Hepatocyte (in vitro differentiated cells): ENCODE data around the gene CPOX.

ENCODE experiments used
- EZH2 ChIP-seq: fragments of 200-600 bp; sonication (generic); IDR thresholded peaks from 2 replicates; pipeline ENCODE4 v1.6.1; 2016; ENCODE audit warnings: antibody characterized with exemption, mild to moderate bottlenecking, borderline replicate concordance
- EZH2phosphoT487 ChIP-seq: fragments of 200-600 bp; sonication (generic); IDR thresholded peaks from one replicate; pipeline ENCODE4 v1.6.1; 2018; ENCODE audit warnings: antibody characterized with exemption, mild to moderate bottlenecking, low read depth, moderate library complexity; ENCODE audit not compliant: unreplicated experiment, severe bottlenecking
- TF ChIP-seq, protein P1 (sequence below): fragments of 200-600 bp; sonication (generic); IDR thresholded peaks from 2 replicates; pipeline ENCODE4 v1.5.1; 2016; ENCODE audit warnings: antibody characterized with exemption, mild to moderate bottlenecking; ENCODE audit not compliant: poor library complexity

DNA sequence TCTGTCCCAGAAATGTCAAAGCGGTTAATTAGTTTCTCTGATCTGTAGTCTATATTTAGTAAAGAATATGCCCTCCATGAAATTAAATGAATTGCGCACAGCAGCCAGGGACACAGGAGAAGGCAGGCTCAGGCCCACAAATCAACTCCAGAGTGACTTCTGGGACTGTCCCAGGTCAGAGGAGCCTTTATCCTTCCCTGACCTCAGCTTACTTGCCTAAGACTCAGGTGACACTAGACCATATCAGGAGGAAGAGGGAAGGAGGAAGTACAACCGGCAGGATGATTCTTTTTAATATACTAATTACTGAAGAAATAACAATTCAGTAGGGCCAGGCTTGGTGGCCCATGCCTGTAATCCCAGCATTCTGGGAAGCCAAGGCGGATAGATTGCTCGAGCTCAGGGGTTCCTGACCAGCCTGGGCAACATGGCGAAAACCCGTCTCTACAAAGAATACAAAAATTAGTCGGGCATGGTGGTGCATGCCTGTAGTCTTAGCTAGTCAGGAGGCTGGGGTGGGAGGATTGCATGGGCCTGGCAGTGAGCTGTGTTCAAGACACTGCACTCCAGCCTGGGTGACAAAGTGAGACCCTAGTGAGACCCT, 63.5 kb downstream of the CPOX start:
- TF ChIP-seq EZH2 (no peak), EZH2phosphoT487 (no peak)
- TF ChIP-seq, protein P1, sequence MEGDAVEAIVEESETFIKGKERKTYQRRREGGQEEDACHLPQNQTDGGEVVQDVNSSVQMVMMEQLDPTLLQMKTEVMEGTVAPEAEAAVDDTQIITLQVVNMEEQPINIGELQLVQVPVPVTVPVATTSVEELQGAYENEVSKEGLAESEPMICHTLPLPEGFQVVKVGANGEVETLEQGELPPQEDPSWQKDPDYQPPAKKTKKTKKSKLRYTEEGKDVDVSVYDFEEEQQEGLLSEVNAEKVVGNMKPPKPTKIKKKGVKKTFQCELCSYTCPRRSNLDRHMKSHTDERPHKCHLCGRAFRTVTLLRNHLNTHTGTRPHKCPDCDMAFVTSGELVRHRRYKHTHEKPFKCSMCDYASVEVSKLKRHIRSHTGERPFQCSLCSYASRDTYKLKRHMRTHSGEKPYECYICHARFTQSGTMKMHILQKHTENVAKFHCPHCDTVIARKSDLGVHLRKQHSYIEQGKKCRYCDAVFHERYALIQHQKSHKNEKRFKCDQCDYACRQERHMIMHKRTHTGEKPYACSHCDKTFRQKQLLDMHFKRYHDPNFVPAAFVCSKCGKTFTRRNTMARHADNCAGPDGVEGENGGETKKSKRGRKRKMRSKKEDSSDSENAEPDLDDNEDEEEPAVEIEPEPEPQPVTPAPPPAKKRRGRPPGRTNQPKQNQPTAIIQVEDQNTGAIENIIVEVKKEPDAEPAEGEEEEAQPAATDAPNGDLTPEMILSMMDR, result no peak
